NT2/D1 (cell line): ENCODE results near the gene RBFOX1.

Source experiments
- YY1 ChIP-seq: IDR thresholded peaks from 2 replicates; pipeline ENCODE4 v1.6.1; 2011; ENCODE audit not compliant: insufficient read length, insufficient read depth
- ZNF274 ChIP-seq: IDR thresholded peaks from 2 replicates; pipeline ENCODE4 v1.6.1; 2011; ENCODE audit warnings: mild to moderate bottlenecking, low read depth, low read length

DNA sequence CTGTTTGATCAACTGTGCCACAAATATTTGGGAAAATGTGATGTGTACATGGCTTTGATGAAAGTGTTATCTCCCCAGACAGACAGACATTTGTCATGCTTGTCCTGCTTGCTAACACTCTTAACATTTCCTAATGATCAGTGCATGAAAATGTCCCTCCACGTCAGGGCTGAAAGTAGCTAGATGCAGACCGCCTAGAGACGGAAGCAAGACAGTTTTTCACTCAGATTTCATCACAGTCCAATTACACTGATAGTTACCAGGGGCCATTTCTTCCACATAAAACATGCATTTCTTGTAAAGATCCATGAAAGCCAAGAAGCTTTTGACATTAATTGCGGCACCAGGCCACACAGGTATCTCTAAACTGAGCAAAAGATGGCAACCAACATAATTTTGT is 347.7 kb downstream of the RBFOX1 start:
- TF ChIP-seq YY1, result no peak
- TF ChIP-seq ZNF274, result no peak
